Endodermal cell (in vitro differentiated cells): ENCODE data around the gene RPS6KA2. TPM values are rescaled to one million over a fixed set of nuclear protein-coding genes. Genes with fewer than 3 reads are reported as not detected.
A peak's percentile ranks its signal among the peaks of the same experiment; 100 is the strongest.

ENCODE experiments used
- DNase-seq: peaks from one replicate; pipeline ENCODE4 v3.0.0-alpha.2; 2017
- H3K27ac ChIP-seq: 2 replicates; pipeline ENCODE4 v1.5.1; 2013; ENCODE audit warnings: mild to moderate bottlenecking, low read depth, low read length, moderate library complexity
- H3K27me3 ChIP-seq: 2 replicates; pipeline ENCODE4 v1.6.1; 2013; ENCODE audit warnings: mild to moderate bottlenecking, low read length, moderate library complexity; ENCODE audit not compliant: insufficient read depth, control insufficient read depth, poor library complexity, severe bottlenecking
- H3K36me3 ChIP-seq: 2 replicates; pipeline ENCODE4 v1.7.0; 2013; ENCODE audit warnings: mild to moderate bottlenecking, low read length, moderate library complexity; ENCODE audit not compliant: control insufficient read depth, insufficient read depth
- H3K4me1 ChIP-seq: one replicate; pipeline ENCODE4 v1.7.0; 2013; ENCODE audit warnings: low read length; ENCODE audit not compliant: control insufficient read depth, insufficient read depth
- H3K4me3 ChIP-seq: 2 replicates; pipeline ENCODE4 v1.5.1; 2013; ENCODE audit warnings: mild to moderate bottlenecking, low read length, moderate library complexity
- H3K9ac ChIP-seq: 2 replicates; pipeline ENCODE4 v1.6.1; 2013; ENCODE audit warnings: mild to moderate bottlenecking, low read length, moderate library complexity; ENCODE audit not compliant: poor library complexity, severe bottlenecking; ENCODE audit errors: extremely low read depth
- H3K9me3 ChIP-seq: 2 replicates; pipeline ENCODE4 v1.6.1; 2013; ENCODE audit warnings: mild to moderate bottlenecking, low read length, moderate library complexity; ENCODE audit not compliant: control insufficient read depth
- H3K27ac Mint-ChIP-seq: 2 replicates; pipeline ENCODE4 v1.8.0; 2020; ENCODE audit warnings: mixed read lengths
- H3K27me3 Mint-ChIP-seq: 2 replicates; pipeline ENCODE4 v1.8.0; 2021; ENCODE audit warnings: mild to moderate bottlenecking, mixed read lengths; ENCODE audit not compliant: insufficient read depth
- H3K36me3 Mint-ChIP-seq: 2 replicates; pipeline ENCODE4 v1.8.0; 2020; ENCODE audit warnings: low read depth, mixed read lengths
- H3K4me1 Mint-ChIP-seq: 2 replicates; pipeline ENCODE4 v1.8.0; 2020; ENCODE audit warnings: mixed read lengths
- H3K4me3 Mint-ChIP-seq: 2 replicates; pipeline ENCODE4 v1.8.0; 2020; ENCODE audit warnings: mild to moderate bottlenecking, moderate library complexity, mixed read lengths
- H3K9me3 Mint-ChIP-seq: 2 replicates; pipeline ENCODE4 v1.8.0; 2020; ENCODE audit warnings: mild to moderate bottlenecking, mixed read lengths
- WGBS, 2 experiments: methylation state at CpG; one replicate each; pipeline versions ENCODE4 v1.1.5 to v1.1.7; 2013; ENCODE audit warnings: missing lambda C conversion rate in 2 of 2, mixed read lengths in 1 of 2; ENCODE audit not compliant: insufficient coverage in 1 of 2, insufficient read length in 1 of 2; 5-methylcytosine and 5-hydroxymethylcytosine counted together
- total RNA-seq, 2 donors: library from RNA; stranded (reverse); fragmentation: NEBNext Ultra II Directional in 1 of 2; extraction: Animal tissue kit (Norgen Biotek cat#: 25700) in 1 of 2; gene quantifications; 2 replicates in 1 of 2; 3 replicates in 1 of 2; pipeline ENCODE4 v1.2.1, GENCODE V29; 2021
- TF ChIP-seq, protein P1 (sequence below): fragments of 200-600 bp; sonication (generic); conservative IDR thresholded peaks from 2 replicates; pipeline ENCODE4 v1.5.0; 2021; ENCODE audit warnings: antibody characterized with exemption, mild to moderate bottlenecking

RPS6KA2 gene
- total RNA-seq, 2 donors from 2014 or later = 17.9 to 23.9 TPM

DNA sequence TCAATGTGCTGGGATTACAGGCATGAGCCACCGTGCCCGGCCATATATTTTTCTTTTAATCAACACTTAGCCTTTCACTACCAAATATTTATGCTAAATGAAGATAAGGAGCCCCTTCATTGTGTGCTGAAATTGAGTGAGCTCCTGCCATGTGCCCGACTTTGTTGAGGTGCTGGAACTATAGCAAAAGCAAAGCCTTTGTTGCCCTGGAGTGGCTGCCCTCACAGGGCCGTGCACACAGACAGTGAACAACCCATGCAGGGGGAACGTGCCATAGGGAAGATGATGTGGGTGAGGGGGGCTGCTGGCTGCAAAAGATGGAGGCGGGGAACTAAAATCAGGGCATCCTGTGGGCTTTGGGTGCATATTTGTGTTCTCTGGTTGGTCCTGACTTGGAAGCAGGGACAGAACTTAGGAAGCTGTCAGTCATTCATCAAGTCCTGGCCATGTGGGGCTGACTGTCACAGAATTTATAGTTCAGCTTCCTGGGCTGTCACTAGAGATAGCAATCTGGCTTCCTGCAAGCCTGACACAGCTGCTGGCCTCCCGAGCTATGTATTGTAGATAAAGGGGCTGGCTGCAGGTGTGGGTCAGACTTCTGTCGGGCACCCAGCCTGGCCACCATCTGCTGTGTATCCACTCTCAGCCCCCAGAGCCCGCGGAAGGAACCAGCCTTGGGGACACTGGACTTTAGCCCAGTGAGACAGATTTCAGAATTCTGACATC, 187.5 kb downstream of the RPS6KA2 start:
- no peaks in the 10 kb centered on the region for H3K36me3 ChIP-seq
- TF ChIP-seq, protein P1, sequence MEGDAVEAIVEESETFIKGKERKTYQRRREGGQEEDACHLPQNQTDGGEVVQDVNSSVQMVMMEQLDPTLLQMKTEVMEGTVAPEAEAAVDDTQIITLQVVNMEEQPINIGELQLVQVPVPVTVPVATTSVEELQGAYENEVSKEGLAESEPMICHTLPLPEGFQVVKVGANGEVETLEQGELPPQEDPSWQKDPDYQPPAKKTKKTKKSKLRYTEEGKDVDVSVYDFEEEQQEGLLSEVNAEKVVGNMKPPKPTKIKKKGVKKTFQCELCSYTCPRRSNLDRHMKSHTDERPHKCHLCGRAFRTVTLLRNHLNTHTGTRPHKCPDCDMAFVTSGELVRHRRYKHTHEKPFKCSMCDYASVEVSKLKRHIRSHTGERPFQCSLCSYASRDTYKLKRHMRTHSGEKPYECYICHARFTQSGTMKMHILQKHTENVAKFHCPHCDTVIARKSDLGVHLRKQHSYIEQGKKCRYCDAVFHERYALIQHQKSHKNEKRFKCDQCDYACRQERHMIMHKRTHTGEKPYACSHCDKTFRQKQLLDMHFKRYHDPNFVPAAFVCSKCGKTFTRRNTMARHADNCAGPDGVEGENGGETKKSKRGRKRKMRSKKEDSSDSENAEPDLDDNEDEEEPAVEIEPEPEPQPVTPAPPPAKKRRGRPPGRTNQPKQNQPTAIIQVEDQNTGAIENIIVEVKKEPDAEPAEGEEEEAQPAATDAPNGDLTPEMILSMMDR = no peak
- H3K4me3 ChIP-seq = no peak overlapping the region
- H3K9me3 Mint-ChIP-seq = no peaks in the 10 kb centered on the region
- no peaks in the 10 kb centered on the region for H3K27me3 ChIP-seq
- no peak overlapping the region for H3K9ac ChIP-seq
- no peaks in the 10 kb centered on the region for H3K27me3 Mint-ChIP-seq
- no peaks in the 10 kb centered on the region for H3K9me3 ChIP-seq
- H3K4me1 ChIP-seq = peaks cover 8% of the 10 kb centered on the region
- no peak overlapping the region for H3K4me3 Mint-ChIP-seq
- 85 to 86% methylated on average over 6 to 10 of the region's 10 CpGs for WGBS, 2 experiments
- H3K27ac ChIP-seq = no peak overlapping the region
- H3K27ac Mint-ChIP-seq = no peak overlapping the region
- DNase-seq = no peak
- no peaks in the 10 kb centered on the region for H3K4me1 Mint-ChIP-seq
- peaks cover 14% of the 10 kb centered on the region for H3K36me3 Mint-ChIP-seq

DNA sequence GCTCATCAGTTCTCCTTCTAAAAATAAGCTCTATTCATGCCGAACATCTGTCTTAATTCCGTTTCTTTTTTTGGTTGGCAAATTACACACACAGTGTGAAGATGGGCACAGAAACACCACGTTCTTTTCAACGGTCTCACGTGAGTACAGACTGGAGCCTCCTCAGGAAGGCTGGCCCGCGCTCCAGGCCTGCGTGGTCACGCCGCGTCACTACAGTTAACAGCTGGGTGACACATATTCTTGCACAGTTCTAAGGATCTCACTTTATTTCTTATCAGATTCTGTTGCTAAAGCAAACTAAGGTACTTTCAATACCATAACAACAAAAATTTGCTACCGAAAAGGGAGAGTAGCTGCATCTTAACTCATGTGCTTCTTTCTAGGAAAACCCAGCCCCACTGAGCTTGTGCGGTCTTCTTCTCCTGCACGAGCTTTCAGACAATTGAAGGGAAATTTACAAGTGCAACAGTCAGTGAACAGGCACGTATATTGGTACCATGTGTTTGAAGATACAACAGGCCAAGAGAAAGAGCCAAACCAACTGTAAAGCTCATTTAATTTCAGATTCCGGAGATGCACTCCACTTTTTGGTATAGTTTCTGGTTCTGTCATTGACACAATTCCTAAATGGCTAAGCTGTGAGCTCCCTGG, 188.7 kb downstream of the RPS6KA2 start:
- Histone ChIP-seq H3K4me1 (peaks cover 8% of the 10 kb centered on the region), H3K9ac (no peak overlapping the region), H3K36me3 (no peaks in the 10 kb centered on the region), H3K9me3 (no peaks in the 10 kb centered on the region), H3K27me3 (no peaks in the 10 kb centered on the region), H3K4me3 (no peak overlapping the region), H3K27ac (no peak overlapping the region)
- Mint-ChIP-seq H3K27ac (no peak overlapping the region), H3K36me3 (peaks cover 15% of the 10 kb centered on the region), H3K27me3 (no peaks in the 10 kb centered on the region), H3K4me1 (peaks cover under 1% of the 10 kb centered on the region), H3K9me3 (no peaks in the 10 kb centered on the region), H3K4me3 (no peak overlapping the region)
- DNase-seq = no peak
- TF ChIP-seq, protein P1 = no peak
- WGBS, 2 experiments = 92 to 93% methylated on average over 15 to 16 of the region's 16 CpGs

DNA sequence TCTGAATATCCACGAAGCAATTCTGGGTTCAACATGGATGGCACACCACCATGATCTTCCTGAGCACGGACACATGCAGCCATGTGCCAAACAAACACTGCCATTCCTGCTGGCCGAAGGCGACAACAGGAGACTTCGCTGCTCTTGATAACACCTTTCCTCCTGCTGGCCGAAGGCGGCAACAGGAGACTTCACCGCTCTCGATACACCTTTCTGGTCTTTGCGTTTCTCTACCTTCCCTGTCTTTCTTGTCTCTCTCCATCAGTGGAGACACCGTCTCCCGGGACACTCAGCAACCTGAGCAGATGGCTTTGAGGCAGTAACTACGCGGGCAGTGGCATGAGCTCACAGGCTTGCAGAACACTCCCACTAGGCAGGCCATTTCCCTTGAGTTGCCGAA, 189.4 kb downstream of the RPS6KA2 start:
- DNase-seq = no peak

More for the DNA sequence above, 189.4 kb downstream of the RPS6KA2 start:
- H3K27me3 Mint-ChIP-seq = no peaks in the 10 kb centered on the region
- H3K9me3 Mint-ChIP-seq = no peaks in the 10 kb centered on the region
- no peak overlapping the region for H3K4me3 ChIP-seq
- H3K9me3 ChIP-seq = no peaks in the 10 kb centered on the region
- H3K4me1 Mint-ChIP-seq = peaks cover 5% of the 10 kb centered on the region
- no peak overlapping the region for H3K9ac ChIP-seq
- no peak overlapping the region for H3K4me3 Mint-ChIP-seq
- WGBS, 2 experiments = 87 to 89% methylated on average over 15 of the region's 15 CpGs
- no peak overlapping the region for H3K27ac Mint-ChIP-seq
- no peaks in the 10 kb centered on the region for H3K36me3 ChIP-seq
- TF ChIP-seq, protein P1 = peak; percentile 63
- H3K4me1 ChIP-seq = peaks cover 8% of the 10 kb centered on the region
- peaks cover 16% of the 10 kb centered on the region for H3K36me3 Mint-ChIP-seq
- H3K27ac ChIP-seq = no peak overlapping the region
- H3K27me3 ChIP-seq = no peaks in the 10 kb centered on the region
